Measurements from ENCODE around the gene CD70. TPM values are rescaled to one million over a fixed set of nuclear protein-coding genes. Genes with fewer than 3 reads are reported as not detected.
"Not testable (repeated sequence)": the region's sequence is repeated elsewhere in the genome, so short reads cannot be mapped to it uniquely, and the experiment has no call there.

CD70 gene
- total RNA-seq, 1 donor = not detected

DNA sequence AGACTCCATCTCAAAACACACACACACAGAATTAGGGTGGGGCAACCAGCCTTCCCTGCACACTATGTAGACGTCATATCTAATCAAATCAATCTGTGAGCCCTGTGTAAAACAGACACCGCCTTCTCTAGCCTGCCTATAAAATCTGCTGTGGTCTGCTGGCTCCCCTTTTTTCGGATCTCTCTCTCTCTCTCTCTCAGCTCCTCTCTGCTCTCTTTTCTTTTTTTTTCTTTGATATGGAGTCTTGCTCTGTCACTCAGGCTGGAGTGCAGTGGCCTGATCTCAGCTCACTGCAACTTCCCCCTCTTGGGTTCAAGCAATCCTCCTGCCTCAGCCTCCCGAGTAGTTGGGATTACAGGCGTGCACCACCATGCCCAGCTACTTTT lies 11.8 kb upstream of the CD70 start:
- DNase-seq (ENCODE audit: low read depth) = no peak
- no peak overlapping the region for H3K4me3 ChIP-seq (ENCODE audit: low read depth, low read length)
- no peak for TF ChIP-seq CTCF (IDR thresholded peaks at IDR 0.05; ENCODE audit: insufficient read depth, low read depth, low read length)

GRCh38 chr19:6601537-6602052 lies 10.6 kb upstream of the CD70 start:
- DNase-seq (ENCODE audit: low read depth); H3K4me3 ChIP-seq (ENCODE audit: low read depth, low read length): not testable (repeated sequence)

DNA sequence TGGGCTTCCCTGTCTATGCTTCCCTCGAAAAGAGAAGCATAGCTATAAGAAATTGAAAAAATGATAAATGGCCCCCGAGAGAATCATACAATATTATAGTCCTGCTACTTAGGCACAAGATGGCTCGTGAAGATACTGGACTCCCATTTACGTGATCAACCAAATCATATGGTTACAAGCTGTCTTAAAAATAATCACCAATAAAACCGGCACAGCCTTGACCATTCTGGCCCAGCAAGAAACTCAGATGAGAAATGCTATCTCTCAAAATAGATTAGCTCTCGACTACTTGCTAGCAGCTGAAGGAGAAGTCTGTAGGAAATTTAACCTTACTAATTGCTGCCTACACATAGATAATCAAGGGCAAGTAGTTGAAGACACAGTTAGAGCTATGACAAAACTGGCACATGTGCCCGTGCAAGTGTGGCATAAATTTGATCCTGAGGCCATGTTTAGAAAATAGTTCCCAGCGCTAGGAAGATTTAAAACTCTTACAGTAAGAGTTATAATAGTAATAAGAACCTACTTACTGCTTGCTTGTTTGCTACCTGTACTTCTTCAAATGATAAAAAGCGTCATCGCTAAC lies 10.1 kb upstream of the CD70 start:
- not testable (repeated sequence) for H3K4me3 ChIP-seq (ENCODE audit: low read depth, low read length); DNase-seq (ENCODE audit: low read depth)

DNA sequence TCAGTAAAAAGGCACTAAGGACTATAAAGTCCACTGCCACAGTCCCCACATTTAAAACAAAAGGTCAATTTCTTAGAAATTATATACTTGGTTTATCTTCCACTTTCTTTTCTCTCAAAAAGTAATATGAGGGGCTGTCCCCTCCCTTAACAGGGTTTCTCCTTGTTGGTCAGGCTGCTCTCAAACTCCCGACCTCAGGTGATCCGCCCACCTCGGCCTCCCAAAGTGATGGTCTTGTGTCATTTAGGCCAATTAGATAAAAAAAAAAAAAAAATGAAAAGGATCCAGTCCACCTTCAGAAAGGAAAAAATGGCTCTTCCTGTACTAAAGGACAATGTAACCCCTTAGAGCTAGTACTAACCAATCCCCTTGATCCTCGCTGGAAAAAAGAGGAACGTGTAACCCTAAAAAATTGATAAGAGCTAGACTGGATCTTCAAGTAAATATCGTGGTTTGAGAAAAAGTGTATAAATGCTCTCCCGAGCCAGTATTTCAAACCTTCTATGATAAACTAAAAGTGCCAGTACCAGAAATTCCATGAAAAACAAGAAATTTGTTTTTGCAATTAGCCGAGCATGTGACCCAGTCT lies 9.0 kb upstream of the CD70 start:
- no peak for TF ChIP-seq CTCF (IDR thresholded peaks at IDR 0.05; ENCODE audit: insufficient read depth, low read depth, low read length)
- no peak for DNase-seq (ENCODE audit: low read depth)

GRCh38 chr19:6598254-6598892 lies 7.4 kb upstream of the CD70 start:
- not testable (repeated sequence) for H3K4me3 ChIP-seq (ENCODE audit: low read depth, low read length); DNase-seq (ENCODE audit: low read depth)

More for the DNA sequence above, 9.0 kb upstream of the CD70 start:
- H3K4me3 ChIP-seq (ENCODE audit: low read depth, low read length) = no peak overlapping the region

DNA sequence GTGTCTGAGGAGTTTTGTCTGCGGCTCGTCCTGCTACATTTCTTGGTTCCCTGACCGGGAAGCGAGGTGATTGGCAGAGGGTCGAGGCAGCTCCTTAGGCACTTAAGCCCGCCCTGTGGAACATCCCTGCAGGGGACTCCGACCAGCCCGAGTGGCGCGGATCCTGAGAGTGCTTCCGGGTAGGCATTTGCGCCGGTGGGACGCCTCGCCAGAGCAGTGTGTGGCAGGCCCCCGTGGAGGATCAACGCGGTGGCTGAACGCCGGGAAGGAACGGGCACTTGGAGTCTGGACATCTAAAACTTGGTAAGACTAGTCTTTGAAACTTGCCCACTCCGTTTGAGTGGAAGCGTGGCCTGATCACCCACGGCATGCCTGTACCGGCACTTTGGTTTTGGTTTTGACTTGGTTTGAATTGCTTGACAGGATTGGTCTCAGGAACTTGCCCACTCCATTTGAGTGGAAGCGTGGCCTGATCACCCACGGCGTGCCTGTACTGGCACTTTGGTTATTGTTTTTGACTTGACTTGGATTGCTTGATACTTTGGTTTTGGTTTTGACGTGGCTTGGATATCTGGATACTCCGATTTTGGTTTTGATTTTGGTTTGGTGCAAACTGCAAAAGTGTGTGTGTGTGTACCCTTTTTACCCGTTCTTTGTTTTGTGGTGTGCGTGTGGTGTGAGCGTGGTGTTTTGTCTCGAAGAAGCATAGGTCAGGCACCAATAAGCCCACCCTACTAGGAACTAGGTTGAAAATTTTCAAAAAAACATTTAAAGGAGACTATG lies 6.7 kb upstream of the CD70 start:
- H3K4me3 ChIP-seq (ENCODE audit: low read depth, low read length); DNase-seq (ENCODE audit: low read depth): not testable (repeated sequence)

- DNase-seq (ENCODE audit: low read depth) = no peak
- TF ChIP-seq CTCF (IDR thresholded peaks at IDR 0.05; ENCODE audit: insufficient read depth, low read depth, low read length) = no peak
- no peak overlapping the region for H3K4me3 ChIP-seq (ENCODE audit: low read depth, low read length)
Measured at GRCh38 chr19:6596621-6597020, 5.7 kb upstream of the CD70 start.

GRCh38 chr19:6593651-6594416 lies 2.9 kb upstream of the CD70 start:
- no peak overlapping the region for H3K4me3 ChIP-seq (ENCODE audit: low read depth, low read length)
- no peak for TF ChIP-seq CTCF (IDR thresholded peaks at IDR 0.05; ENCODE audit: insufficient read depth, low read depth, low read length)
- no peak for DNase-seq (ENCODE audit: low read depth)

Measured in fibroblast of villous mesenchyme (primary cell).